OCI-LY1 (cell line): Measurements from ENCODE around the gene EPHA4.

Experiments
- H2AFZ ChIP-seq: fragments of 200-600 bp; sonication (generic), shearing (Covaris generic); 2 replicates; pipeline ENCODE4 v1.6.0; 2014; ENCODE audit warnings: antibody characterized with exemption, mild to moderate bottlenecking, low read length
- H3F3A ChIP-seq: fragments of 200-600 bp; sonication (generic), shearing (Covaris generic); 2 replicates; pipeline ENCODE4 v1.6.0; 2014; ENCODE audit warnings: mild to moderate bottlenecking, antibody characterized with exemption, low read length, moderate library complexity; ENCODE audit not compliant: insufficient read depth
- H3K27ac ChIP-seq: fragments of 200-600 bp; sonication (generic); 2 replicates; pipeline ENCODE4 v1.5.1; 2014; ENCODE audit warnings: low read length, mixed run types, mild to moderate bottlenecking, low read depth; ENCODE audit not compliant: poor library complexity, severe bottlenecking
- H3K27me3 ChIP-seq: fragments of 200-600 bp; sonication (generic); 2 replicates; pipeline ENCODE4 v1.6.0; 2014; ENCODE audit warnings: antibody characterized with exemption, mild to moderate bottlenecking, low read length, moderate library complexity; ENCODE audit not compliant: insufficient read depth
- H3K36me3 ChIP-seq: fragments of 200-600 bp; sonication (generic); 2 replicates; pipeline ENCODE4 v1.6.1; 2014; ENCODE audit warnings: mild to moderate bottlenecking, antibody characterized with exemption, low read length, moderate library complexity, mixed read lengths; ENCODE audit not compliant: insufficient read depth
- H3K4me1 ChIP-seq: fragments of 200-600 bp; sonication (generic); 2 replicates; pipeline ENCODE4 v1.5.1; 2014; ENCODE audit warnings: mild to moderate bottlenecking, low read length, moderate library complexity; ENCODE audit not compliant: insufficient read depth, severe bottlenecking
- H3K4me2 ChIP-seq: fragments of 200-600 bp; sonication (generic), shearing (Covaris generic); 2 replicates; pipeline ENCODE4 v1.6.1; 2014; ENCODE audit warnings: low read length
- H3K4me3 ChIP-seq: fragments of 200-600 bp; sonication (generic); 2 replicates; pipeline ENCODE4 v1.5.1; 2014; ENCODE audit warnings: low read length, low read depth, mild to moderate bottlenecking, mixed read lengths; ENCODE audit not compliant: poor library complexity, severe bottlenecking
- H3K79me2 ChIP-seq: fragments of 200-600 bp; shearing (Covaris generic); 2 replicates; pipeline ENCODE4 v1.6.1; 2016; ENCODE audit warnings: mixed run types, low read length, mixed read lengths; ENCODE audit not compliant: insufficient read depth
- H3K9ac ChIP-seq: fragments of 200-600 bp; sonication (generic), shearing (Covaris generic); 2 replicates; pipeline ENCODE4 v1.6.1; 2014; ENCODE audit warnings: mild to moderate bottlenecking, low read length, mixed read lengths
- H3K9me2 ChIP-seq: fragments of 200-600 bp; sonication (generic), shearing (Covaris generic); 2 replicates; pipeline ENCODE4 v1.6.1; 2014; ENCODE audit warnings: low read depth, mild to moderate bottlenecking, low read length, mixed read lengths
- H3K9me3 ChIP-seq: fragments of 200-600 bp; shearing (Covaris generic); 2 replicates; pipeline ENCODE4 v1.6.1; 2014; ENCODE audit warnings: low read length, mixed read lengths
- H4K20me1 ChIP-seq: fragments of 200-600 bp; sonication (generic), shearing (Covaris generic); 2 replicates; pipeline ENCODE4 v1.6.0; 2016; ENCODE audit warnings: mild to moderate bottlenecking, low read length; ENCODE audit not compliant: insufficient read depth
- CTCF ChIP-seq: fragments of 200-600 bp; sonication (generic), shearing (Covaris generic); IDR thresholded peaks from 2 replicates; pipeline ENCODE4 v1.5.1; 2017; ENCODE audit warnings: mild to moderate bottlenecking, antibody characterized with exemption, low read length, moderate library complexity, mixed read lengths
- EZH2 ChIP-seq: fragments of 200-600 bp; sonication (generic), shearing (Covaris generic); IDR thresholded peaks from 2 replicates; pipeline ENCODE4 v1.8.0; 2017; ENCODE audit warnings: borderline replicate concordance, mixed run types, mild to moderate bottlenecking, antibody characterized with exemption, low read length, moderate library complexity, mixed read lengths

The EPHA4 gene

GRCh38 chr2:221492636-221493035, 79.5 kb downstream of the EPHA4 start:
- Histone ChIP-seq H3K9me2 (no peaks in the 10 kb centered on the region), H3K9me3 (no peaks in the 10 kb centered on the region), H2AFZ (no peak overlapping the region), H3K27ac (no peak overlapping the region), H3K4me2 (no peak overlapping the region), H3K4me1 (no peaks in the 10 kb centered on the region), H3K9ac (no peak overlapping the region), H3K79me2 (no peaks in the 10 kb centered on the region), H4K20me1 (no peaks in the 10 kb centered on the region), H3K36me3 (no peaks in the 10 kb centered on the region), H3F3A (no peaks in the 10 kb centered on the region), H3K4me3 (no peak overlapping the region), H3K27me3 (no peaks in the 10 kb centered on the region)
- TF ChIP-seq EZH2 (no peak), CTCF (no peak)

- no peaks in the 10 kb centered on the region for H3K4me1 ChIP-seq
- H3K9me2 ChIP-seq: no peaks in the 10 kb centered on the region
- H3K79me2 ChIP-seq: no peaks in the 10 kb centered on the region
- no peak overlapping the region for H2AFZ ChIP-seq
- H3K4me2 ChIP-seq: no peak overlapping the region
- H3K27ac ChIP-seq: no peak overlapping the region
- H3K27me3 ChIP-seq: no peaks in the 10 kb centered on the region
- no peak overlapping the region for H3K9ac ChIP-seq
- H3K4me3 ChIP-seq: no peak overlapping the region
- no peaks in the 10 kb centered on the region for H3K9me3 ChIP-seq
- no peaks in the 10 kb centered on the region for H3F3A ChIP-seq
- no peaks in the 10 kb centered on the region for H3K36me3 ChIP-seq
- no peaks in the 10 kb centered on the region for H4K20me1 ChIP-seq
- no peak for TF ChIP-seq CTCF
- TF ChIP-seq EZH2: no peak
Measured at GRCh38 chr2:221490506-221491060, 81.5 kb downstream of the EPHA4 start.

GRCh38 chr2:221488136-221488807, 83.8 kb downstream of the EPHA4 start:
- no peak overlapping the region for H3K4me3 ChIP-seq
- H4K20me1 ChIP-seq: no peaks in the 10 kb centered on the region
- H3F3A ChIP-seq: no peaks in the 10 kb centered on the region
- no peaks in the 10 kb centered on the region for H3K36me3 ChIP-seq
- no peak overlapping the region for H3K9ac ChIP-seq
- H3K27me3 ChIP-seq: no peaks in the 10 kb centered on the region
- no peak overlapping the region for H3K4me2 ChIP-seq
- no peaks in the 10 kb centered on the region for H3K4me1 ChIP-seq
- H2AFZ ChIP-seq: no peak overlapping the region
- no peak overlapping the region for H3K27ac ChIP-seq
- TF ChIP-seq EZH2: no peak
- no peak for TF ChIP-seq CTCF
- no peaks in the 10 kb centered on the region for H3K79me2 ChIP-seq
- no peaks in the 10 kb centered on the region for H3K9me3 ChIP-seq
- H3K9me2 ChIP-seq: no peaks in the 10 kb centered on the region
